GM18870 (cell line): ENCODE measurements around the gene TTC22.

Experiments
- ATAC-seq: cut with Tn5 transposase; IDR thresholded peaks from one replicate; pipeline ENCODE4 v1.9.1; 2021; ENCODE audit warnings: moderate library complexity; ENCODE audit not compliant: unreplicated experiment

The TTC22 gene

GRCh38 chr1:54810153-54810942, 9.2 kb upstream of the TTC22 start:
- ATAC-seq: no peak

DNA sequence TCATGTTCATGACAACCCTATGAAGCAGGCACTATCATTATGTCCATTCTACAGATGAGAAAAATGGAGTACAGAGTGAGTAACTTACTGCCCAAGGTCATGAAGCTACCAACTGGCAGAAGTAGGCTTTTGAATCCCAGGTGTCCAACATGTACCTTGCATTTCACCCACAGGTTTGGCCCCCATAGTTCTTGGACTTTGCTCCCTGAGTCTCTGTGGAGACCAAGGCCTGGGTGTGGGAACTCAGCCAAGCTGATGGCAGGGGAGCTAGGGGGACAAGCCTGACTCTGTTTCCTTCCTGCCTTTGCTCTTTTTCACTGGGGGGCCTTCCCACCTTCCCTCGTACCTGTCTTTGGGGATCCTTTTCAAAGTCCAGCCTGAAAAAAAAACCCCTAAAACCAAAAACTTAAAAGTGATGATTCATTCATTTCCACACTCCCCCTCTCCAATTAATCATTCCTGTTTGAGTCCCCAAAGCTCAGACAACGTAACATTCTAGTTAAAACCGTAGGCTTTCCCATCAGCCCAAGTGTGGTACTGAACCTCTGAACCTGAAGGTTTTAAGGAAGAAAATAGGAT, 8.5 kb upstream of the TTC22 start:
- ATAC-seq: no peak

GRCh38 chr1:54808443-54809207, 7.5 kb upstream of the TTC22 start:
- ATAC-seq: no peak

- no peak for ATAC-seq
Observed at GRCh38 chr1:54807756-54808155, 6.6 kb upstream of the TTC22 start.

- ATAC-seq: no peak
Observed at GRCh38 chr1:54806931-54807611, 5.9 kb upstream of the TTC22 start.

DNA sequence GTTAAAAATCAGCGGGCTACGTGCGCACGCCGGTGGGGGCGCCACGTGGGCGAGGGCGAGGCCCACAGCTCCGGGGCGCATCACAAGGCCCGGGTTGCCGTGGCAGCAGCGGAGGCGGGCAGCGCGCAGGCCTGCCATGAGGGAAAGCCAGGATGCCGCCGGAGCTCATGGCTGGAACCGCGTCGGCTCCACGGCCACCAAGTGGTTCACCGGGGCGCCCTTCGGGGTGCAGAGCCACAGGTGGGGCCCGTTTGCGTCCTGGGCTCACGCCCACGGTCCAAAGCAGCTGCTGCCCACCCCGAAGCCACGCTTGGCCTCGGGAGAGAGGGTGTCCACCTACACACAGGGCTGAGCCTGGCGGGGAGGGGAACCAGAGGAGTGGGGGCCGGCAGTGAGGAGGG, 4.9 kb upstream of the TTC22 start:
- no peak for ATAC-seq

GRCh38 chr1:54805466-54805865, 4.3 kb upstream of the TTC22 start:
- no peak for ATAC-seq

DNA sequence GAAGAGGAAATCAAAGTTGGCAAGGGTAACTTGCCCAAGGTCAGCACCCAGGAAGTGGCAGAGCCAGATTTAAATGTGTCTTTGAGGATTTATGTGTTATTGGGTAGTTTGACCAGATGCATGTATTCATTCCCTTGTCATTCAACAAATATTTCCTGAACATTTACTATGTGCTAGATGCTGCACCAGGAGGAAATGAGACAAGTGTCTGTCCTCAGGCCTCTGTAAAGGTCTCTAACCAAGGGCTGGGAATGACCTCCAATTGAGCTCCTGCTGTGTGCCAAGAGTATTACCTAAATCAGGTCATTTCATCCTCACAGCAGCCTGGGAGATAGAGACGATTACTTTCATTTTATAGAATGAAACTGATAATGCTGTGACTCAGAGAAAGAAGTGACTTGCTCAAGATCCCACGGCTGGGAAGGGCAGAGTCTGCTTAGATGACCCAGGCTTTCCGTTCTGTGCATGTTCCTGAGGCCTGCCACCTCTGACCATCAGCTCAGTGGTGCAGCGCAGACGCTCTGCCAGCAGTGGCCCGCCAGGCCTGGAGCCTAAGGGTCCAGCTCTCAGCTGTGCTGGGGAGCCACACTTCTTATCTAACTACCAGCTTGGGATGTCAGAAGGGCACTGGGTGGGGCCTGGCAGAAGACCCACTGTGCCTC, 3.5 kb upstream of the TTC22 start:
- no peak for ATAC-seq

GRCh38 chr1:54803761-54804470, 2.8 kb upstream of the TTC22 start:
- no peak for ATAC-seq

GRCh38 chr1:54800041-54800898, 853 bp downstream of the TTC22 start:
- no peak for ATAC-seq

DNA sequence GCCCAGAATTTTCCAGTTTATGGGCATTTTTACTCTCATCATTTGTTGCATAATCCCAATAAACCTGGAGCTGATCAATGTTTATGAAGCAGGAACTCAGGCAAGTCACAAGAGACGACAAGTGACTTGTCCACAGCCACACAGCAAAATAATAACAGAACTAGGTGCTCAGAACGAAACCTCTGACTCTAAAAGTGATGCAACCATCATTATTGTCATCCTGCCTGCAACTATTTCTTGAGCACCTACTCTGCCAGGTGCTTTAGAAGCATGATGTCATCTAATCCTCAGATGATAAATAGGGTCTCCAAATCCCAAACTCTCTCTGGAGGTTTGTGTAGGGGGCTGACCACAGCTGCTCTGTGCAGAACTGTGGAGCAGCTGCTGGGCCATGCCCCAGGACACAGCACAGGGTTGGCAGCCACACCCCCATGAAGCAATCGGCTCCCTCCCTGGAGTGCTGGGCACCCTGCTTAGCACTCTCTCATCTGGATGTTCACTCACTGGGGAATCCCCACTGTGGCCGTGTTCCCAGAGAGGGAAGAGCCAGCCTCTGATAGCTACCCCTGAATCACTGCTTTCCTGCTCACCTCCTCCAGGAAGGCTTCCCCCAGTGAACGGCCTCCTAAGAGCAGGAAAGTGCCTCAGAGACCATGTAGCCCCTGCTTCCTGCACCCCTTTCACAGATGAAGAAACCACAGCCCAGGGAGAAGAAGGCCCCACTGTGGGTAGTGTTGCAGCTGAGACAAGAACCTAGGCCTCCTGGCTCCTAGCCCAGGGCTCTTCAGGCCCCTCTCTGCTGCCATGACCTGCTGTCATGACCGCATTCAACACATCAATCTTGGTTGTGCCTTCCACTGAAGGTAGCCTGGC, 2.1 kb downstream of the TTC22 start:
- peak; percentile 48 for ATAC-seq

- ATAC-seq: no peak
Observed at GRCh38 chr1:54798206-54798605, 2.9 kb downstream of the TTC22 start.

GRCh38 chr1:54796902-54797301, 4.2 kb downstream of the TTC22 start:
- no peak for ATAC-seq

DNA sequence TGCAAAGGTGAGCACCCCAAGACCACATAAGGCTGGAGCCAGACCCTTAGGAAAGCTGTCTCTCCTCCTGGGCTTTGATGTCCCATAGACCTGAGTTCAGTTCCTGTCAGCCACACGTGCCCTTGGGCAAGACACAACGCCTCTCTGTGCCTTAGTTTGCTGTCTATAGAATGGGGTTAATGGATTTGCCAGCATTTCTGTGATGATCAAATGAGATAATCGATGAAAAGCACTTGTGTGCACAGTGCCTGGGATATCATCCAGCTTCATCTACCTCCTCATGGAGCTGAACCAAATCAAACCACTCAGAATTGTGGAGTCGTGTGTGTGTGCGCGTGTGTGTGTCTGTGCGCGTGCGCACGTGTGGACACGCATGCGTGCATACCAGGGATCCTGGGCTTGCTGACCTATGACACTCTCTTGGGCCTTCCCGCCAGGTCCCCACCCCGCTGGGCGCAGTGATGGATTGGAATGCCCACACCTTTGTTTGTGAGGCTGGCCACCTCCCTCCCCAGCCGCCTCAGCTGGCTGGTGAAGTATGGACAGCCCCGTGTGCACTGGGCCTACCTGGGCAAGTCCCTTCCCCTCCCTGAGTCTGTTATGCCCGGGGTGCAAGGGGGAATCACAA, 5.2 kb downstream of the TTC22 start:
- ATAC-seq: no peak

DNA sequence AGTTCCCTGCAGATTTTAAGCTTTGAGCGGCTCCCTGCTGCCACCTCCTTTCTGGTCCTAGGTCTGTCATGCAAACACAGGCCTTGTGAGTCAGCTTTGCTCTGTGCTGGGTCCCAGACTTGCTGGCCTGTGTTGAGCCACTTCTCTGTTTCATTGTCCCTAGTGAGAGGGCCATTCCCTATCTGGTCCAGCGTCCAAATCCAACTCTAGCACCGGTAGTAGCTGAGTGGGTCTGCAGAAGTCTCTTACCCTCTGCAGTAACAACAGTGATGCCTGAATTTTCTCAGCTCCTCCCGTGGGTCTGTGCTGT, 5.8 kb downstream of the TTC22 start:
- no peak for ATAC-seq

DNA sequence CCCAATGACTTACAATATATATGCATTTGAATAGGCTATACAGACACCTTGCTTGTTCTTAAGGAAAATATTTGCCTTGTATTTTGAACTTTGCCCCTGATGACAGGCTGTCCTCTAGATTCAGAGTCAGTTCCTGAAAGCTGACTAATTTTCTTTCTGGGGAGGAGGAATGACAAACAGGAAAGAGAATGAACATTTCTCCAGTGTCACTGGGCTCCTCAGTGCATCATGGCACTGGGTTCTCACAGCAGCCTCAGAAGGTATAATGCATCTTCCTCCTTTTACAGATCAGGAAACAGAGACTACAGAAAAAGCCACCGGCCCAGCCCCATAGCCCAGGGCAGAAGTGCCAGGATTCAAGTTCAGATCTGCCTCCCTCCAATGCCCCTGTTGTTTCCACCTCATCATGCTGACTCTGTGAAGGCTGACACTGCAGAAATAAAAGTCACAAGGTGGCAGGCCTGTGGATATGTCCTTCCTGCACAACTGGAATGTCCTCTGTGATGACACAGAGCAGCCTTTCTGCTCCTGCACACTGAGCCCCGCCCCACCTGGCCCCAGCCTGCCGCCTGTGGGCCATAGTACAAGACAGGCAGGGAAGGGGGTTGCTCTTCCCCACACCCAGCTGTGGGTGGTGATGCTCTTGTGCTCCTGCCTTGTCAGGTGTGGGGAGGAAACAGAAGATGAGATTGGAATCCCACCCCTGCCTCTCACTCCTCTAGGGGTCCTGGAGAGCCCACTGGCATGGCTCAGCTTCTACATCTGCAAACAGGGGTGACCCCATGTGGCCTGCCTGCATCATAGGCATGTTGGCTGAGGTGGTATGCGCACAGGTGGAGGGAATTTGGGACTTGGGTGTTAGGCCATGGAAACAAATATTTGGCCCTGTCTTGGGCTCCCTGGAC, 6.4 kb downstream of the TTC22 start:
- ATAC-seq: no peak

DNA sequence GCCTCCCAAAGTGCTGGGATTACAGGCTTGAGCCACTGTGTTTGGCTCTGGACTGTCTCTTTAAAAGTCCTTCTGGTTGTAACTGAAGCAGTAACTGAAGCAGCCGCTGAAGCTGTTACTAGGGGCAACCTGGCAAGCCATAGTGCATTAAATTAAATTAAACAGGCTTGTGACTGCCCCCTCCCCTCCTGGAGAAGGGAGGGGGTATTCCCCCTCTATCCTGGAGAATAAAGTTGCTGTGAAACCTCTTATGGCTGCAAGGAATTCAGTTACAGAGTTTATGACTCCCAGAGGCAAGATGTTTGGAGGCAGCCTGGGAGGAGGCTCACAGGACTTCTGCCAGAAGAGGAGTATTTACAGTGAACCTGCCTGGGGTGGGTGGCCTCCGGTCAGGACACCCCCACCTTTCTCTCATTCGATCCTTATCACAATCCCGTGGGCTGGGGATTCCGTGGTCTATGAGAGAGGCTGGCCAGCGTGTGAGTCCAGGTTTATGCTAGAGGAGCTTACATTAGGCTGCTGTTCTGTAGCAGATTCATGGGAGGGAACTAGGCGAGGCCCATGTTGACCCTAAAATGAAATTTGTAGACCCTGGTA, 8.3 kb downstream of the TTC22 start:
- no peak for ATAC-seq
